HG02571 (cell line): ENCODE measurements around the gene NLE1.

Source experiments
- ATAC-seq: cut with Tn5 transposase; IDR thresholded peaks from one replicate; pipeline ENCODE4 v1.9.1; 2021; ENCODE audit warnings: mild to moderate bottlenecking, moderate library complexity; ENCODE audit not compliant: unreplicated experiment

The NLE1 gene

DNA sequence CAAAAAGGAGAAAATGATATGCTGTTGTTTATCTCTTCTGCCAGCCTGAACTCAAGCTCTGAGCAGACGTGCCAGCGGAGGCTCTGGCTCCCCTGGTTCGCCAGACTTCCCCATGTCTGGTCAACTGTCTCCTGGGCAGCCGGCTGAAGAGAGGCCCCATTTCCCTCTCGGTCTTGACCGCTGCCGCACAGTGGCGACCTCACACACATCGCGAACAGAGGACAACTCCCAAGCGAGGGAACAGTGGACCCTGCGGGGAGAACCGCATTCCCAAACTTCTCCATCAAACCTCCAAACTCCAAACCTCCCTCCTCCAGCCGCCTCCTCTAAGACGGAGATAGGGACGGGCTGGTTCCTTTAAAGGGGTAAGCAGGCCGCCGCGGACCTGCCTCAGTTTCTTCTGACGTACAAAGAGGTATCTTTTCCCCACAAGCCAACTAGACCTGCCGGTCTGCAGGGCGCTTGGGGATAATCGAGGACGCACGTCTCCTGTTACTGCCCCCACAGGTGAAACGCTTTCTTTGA is 53.7 kb downstream of the NLE1 start:
- peak; percentile 7 for ATAC-seq

GRCh38 chr17:35087731-35088355 is 54.3 kb downstream of the NLE1 start:
- ATAC-seq, result no peak

DNA sequence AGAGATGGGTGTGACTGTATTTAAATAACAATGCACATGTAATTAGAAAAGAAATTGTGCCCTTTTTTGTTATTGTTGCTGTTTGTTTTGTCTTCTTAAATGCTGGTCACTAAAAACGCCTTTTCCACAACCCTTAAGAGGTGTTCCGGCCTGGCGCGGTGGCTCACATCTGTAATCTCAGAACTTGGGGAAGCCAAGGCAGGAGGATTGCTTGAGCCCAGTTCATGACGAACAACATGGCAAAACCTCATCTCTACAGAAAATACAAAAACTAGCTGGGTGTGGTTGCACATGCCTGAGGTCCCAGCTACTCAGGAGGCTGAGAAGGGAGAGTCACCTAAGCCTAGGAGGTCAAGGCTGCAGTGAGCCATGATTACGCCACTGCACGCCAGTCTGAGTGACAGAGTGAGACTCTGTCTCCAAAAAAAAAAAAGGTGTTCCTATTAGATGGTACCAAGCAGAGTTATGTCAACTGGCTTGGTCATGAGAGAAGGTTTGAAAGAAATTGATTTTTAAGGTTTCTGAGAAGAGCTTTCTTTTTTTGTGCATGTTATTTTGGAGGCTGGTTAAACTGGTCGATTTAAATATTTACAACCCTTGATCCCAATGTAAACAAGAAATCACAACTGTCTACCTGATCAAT is 55.1 kb downstream of the NLE1 start:
- ATAC-seq, result no peak

DNA sequence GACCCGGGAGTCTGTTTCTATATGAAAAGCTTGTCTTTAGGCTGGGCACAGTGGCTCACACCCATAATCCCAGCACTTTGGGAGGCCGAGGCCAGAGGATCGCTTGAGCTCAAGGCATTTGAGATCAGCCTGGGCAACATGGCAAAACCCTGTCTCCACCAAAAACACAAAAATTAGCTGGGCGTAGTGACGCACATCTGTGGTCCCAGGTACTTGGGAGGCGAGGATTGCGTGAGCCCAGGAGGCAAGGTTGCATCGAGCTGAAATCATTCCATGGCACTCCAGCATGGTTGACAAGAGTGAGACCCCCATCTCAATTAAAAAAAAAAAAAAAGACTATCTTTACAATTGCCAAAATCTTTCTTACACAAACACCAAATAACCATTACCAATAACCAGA is 55.9 kb downstream of the NLE1 start:
- ATAC-seq, result no peak

GRCh38 chr17:35084987-35085386 is 57.1 kb downstream of the NLE1 start:
- no peak for ATAC-seq

GRCh38 chr17:35083071-35083470 is 59.0 kb downstream of the NLE1 start:
- ATAC-seq, result no peak

- ATAC-seq, result no peak
Measured at GRCh38 chr17:35082073-35082657, 59.9 kb downstream of the NLE1 start.

DNA sequence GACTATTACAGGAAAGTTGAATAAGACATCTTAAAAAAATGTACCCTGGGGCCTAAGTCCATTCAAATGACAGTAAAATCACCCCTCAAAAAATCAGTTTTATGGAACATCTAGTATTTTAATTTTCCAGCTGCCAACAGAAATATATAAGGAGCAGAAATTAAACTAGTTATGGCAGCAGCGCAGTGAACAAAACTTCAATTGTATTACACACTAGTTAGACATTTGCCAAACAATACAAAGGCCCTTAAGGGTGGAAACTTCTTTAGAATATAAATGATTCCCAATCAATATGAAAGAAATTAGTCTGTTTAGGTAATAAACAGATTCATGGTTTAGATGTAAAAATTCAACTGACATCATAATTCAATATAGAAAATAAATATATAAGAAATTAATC is 60.5 kb downstream of the NLE1 start:
- ATAC-seq, result no peak

- ATAC-seq, result no peak
Measured at GRCh38 chr17:35080536-35080935, 61.6 kb downstream of the NLE1 start.

- ATAC-seq, result no peak
Measured at GRCh38 chr17:35079547-35080423, 62.3 kb downstream of the NLE1 start.
